BLaER1 (cell line): Measurements from ENCODE around the gene JAKMIP1.

Experiments used
- H3K27ac ChIP-seq: shearing (Covaris generic); formaldehyde crosslinking; 2 replicates; pipeline ENCODE4 v1.8.1; 2022
- H3K27me3 ChIP-seq: shearing (Covaris generic); formaldehyde crosslinking; 2 replicates; pipeline ENCODE4 v1.8.1; 2022
- H3K36me3 ChIP-seq: shearing (Covaris generic); formaldehyde crosslinking; 2 replicates; pipeline ENCODE4 v1.8.1; 2022
- H3K4me1 ChIP-seq: shearing (Covaris generic); formaldehyde crosslinking; 2 replicates; pipeline ENCODE4 v1.8.1; 2022
- H3K4me2 ChIP-seq: shearing (Covaris generic); formaldehyde crosslinking; 2 replicates; pipeline ENCODE4 v1.8.1; 2022
- H3K4me3 ChIP-seq: shearing (Covaris generic); formaldehyde crosslinking; 2 replicates; pipeline ENCODE4 v1.8.1; 2022
- H3K9ac ChIP-seq: shearing (Covaris generic); formaldehyde crosslinking; 2 replicates; pipeline ENCODE4 v1.8.1; 2022
- H3K9me3 ChIP-seq: shearing (Covaris generic); formaldehyde crosslinking; 2 replicates; pipeline ENCODE4 v1.8.1; 2022
- H4K20me1 ChIP-seq: shearing (Covaris generic); formaldehyde crosslinking; 2 replicates; pipeline ENCODE4 v1.8.1; 2022
- Cebpa-rat ChIP-seq: shearing (Covaris generic); IDR thresholded peaks from 2 replicates; pipeline ENCODE4 v1.8.1; 2022

JAKMIP1 gene

DNA sequence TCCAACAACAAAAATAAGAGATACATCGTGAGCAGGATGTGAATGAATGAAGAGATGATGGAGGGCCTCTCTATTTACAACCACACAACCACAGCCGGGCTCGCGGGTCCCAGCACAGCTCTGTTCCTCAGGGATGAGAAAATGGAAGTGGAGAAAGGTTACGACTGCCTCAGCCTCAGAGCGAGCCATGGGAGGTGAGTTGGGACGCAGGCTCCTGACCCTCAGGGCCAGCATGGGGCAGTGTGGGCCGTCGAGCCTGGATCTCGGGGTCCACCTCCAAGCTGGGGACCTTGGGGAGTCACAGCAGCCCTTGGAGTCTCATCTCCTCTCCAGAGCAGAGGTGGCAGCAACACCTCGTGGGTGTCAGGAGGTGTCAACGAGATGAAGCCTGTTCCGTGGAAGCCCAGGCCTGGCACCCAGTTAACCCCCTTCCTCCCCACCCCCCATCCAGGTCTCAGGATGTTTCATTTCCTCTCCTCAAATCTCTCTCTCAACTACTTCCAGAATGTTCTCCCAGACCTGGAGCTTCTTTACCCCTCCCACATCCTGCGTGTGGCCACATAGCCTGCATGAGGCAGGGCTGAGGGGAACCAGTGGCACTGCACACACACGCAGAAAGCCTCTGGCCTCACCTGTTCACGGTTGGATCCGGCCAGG lies 208.1 kb downstream of the JAKMIP1 start:
- H3K4me3 ChIP-seq, result no peak overlapping the region
- H3K27ac ChIP-seq, result peak overlapping the region; percentile 48; the same call in 1 of the 2 replicates
- H3K4me2 ChIP-seq, result peak overlapping the region; percentile 74
- H3K36me3 ChIP-seq, result no peaks in the 10 kb centered on the region
- peaks cover 79% of the 10 kb centered on the region for H3K4me1 ChIP-seq
- no peaks in the 10 kb centered on the region for H4K20me1 ChIP-seq
- TF ChIP-seq Cebpa-rat, result no peak
- H3K9me3 ChIP-seq, result no peaks in the 10 kb centered on the region
- no peaks in the 10 kb centered on the region for H3K27me3 ChIP-seq
- H3K9ac ChIP-seq, result no peak overlapping the region

DNA sequence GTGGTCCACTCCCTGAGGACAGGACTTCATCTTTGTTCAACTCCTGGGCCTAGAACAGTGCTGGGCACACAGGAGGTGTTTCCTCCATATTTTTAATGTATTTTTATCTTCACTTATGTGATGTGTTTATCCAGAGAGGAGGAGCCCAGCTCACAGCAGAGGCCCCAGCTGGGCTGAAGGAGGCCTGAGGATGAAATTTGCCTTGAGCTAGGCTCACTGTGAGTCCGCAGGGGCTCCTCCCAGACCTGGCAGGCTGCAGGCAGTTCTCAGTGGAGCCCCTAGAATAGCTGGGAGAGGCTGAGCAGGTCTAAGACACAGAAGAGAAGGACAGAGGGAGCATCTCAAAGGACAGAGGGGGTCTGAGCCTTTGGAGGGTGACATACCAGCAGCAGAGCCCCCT lies 208.9 kb downstream of the JAKMIP1 start:
- Histone ChIP-seq H3K4me1 (peaks cover 70% of the 10 kb centered on the region), H3K27ac (peak overlapping the region; percentile 56; the same call in 1 of the 2 replicates), H3K9me3 (no peaks in the 10 kb centered on the region), H4K20me1 (no peaks in the 10 kb centered on the region), H3K9ac (0 out of 2 replicates have a peak overlapping the region, but pooled peaks have one; percentile 11), H3K4me3 (no peak overlapping the region), H3K36me3 (no peaks in the 10 kb centered on the region), H3K4me2 (peak overlapping the region; percentile 74), H3K27me3 (no peaks in the 10 kb centered on the region)
- no peak for TF ChIP-seq Cebpa-rat

DNA sequence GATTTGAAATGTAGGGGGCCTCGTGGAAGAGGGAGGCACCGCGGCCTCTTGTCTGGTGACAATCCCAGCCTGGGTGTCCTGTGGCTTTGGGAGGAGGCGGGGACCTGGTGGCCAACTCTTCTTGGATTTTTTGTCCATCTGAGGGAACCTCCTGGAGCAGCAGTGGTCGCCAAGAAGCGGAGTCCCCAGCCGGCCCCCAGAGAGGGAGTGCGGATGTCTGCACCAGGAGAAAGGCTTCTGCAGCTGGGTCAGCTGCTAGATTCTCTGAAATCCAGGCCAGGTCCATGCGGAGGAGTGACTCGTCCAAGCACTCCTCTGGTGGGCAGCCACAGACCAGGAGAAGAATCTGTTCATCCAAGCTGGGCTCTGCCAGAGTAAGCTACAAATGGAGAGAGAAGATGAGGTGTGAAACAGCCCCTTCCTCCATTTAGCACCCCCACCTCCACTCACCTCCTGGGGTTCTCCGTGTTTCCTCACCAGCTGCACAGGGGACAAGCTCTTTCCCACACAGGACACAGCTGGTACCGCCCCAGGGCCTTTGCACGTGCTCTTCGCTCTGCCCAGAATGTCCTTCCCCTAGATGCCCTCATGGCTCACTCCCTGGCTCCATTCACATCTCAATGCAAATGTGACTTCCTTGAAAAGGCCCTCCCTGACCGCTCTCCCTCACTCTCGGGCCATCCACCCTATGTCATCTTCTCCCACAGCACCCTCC lies 209.7 kb downstream of the JAKMIP1 start:
- Histone ChIP-seq H3K36me3 (no peaks in the 10 kb centered on the region), H3K9me3 (no peaks in the 10 kb centered on the region), H3K9ac (no peak overlapping the region), H3K4me2 (peak overlapping the region; percentile 74), H3K4me3 (no peak overlapping the region), H3K27ac (no peak overlapping the region), H3K27me3 (no peaks in the 10 kb centered on the region), H4K20me1 (no peaks in the 10 kb centered on the region), H3K4me1 (peaks cover 62% of the 10 kb centered on the region)
- no peak for TF ChIP-seq Cebpa-rat

DNA sequence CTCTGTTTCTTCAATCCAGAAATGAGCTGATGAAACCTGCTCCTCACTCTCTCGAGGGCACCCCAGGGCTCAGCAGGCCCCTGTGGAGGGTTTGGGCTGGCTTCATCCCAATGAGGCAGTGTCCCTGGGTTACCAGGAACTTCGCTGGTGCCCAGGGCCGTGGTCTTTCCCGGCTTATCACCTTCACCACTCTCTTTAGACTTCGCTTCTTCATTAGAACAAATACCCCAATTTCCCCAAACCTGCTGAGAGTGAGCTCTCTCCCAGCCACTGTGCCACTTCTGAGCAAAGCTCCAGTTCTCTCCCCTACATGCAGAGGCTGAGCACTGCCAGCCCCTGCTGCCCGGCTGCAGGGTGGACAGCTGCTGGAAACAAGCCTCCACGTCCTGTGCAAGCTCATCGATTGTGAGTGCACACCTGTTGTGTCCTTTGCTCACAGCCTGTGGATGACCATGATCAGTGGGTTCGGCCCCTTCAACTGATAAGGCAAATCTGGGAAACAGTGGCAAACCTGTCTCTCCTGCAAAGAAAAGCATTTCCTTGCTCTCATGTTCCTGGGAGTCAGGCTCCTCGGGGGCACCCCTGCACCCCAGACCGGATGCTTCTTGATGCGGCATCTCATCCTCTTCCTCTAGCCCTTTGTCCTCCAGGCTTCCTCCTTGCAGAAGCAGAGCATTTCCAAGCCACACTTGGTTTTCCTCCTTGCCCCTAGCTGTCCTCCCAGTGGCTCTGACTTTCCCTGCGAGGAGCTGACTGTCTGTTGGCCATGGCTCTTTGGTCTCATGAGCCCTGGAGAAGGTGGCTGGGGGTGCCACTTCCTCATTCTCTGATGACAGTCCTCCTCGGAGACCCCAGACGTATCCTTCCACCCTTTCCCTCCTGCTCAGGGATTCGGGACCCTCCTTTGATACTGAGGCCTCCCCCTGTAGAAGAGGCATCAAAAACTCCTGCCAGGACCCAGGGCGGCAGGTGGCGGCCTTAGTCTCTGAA lies 210.8 kb downstream of the JAKMIP1 start:
- no peak for TF ChIP-seq Cebpa-rat
- Histone ChIP-seq H3K36me3 (no peaks in the 10 kb centered on the region), H3K27ac (no peak overlapping the region), H3K4me2 (peak overlapping the region; percentile 26; the same call in 1 of the 2 replicates), H4K20me1 (no peaks in the 10 kb centered on the region), H3K4me1 (peaks cover 51% of the 10 kb centered on the region), H3K4me3 (no peak overlapping the region), H3K27me3 (no peaks in the 10 kb centered on the region), H3K9me3 (0 out of 2 replicates have a peak, but pooled peaks cover under 1% of the 10 kb centered on the region), H3K9ac (no peak overlapping the region)

DNA sequence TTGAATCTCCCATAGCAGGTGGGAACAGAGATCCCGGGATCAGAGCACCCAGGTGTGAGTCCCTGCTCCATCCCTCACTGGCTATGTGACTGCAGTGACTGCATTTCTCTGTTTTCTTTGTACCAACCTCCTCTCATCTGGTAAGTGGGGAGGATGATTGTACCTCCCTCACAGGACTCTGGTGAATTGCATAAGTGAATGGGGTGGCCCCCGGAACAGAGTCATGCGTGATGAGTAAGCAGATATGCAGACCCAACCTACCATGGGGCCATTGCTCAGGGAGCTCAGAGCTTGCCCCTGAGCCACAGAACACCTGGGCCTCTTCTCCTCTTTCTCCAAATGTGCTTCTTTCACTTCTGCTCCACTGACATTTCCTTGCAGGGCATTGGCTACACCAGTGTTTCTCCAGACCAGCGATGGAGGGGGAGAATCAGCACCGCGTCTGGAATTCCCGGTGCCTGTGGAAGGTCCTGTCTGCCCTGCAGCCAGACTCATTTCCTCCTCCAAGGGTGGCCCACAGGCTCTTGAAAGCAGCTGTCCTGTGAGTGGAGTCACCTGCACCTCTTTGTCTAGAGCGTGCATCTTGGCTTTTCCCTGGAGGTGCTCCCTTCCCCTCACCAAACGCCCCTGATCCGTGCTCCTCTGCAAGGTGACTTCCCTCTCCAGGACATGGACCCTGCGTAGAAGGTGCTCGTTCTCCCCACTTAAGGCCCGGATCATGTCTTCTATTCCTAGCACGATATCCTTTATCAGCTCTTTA lies 212.1 kb downstream of the JAKMIP1 start:
- Histone ChIP-seq H3K4me3 (no peak overlapping the region), H3K9me3 (peaks cover 13% of the 10 kb centered on the region; the same call in 1 of the 2 replicates), H3K9ac (no peak overlapping the region), H3K4me2 (no peak overlapping the region), H3K27me3 (no peaks in the 10 kb centered on the region), H3K27ac (no peak overlapping the region), H3K4me1 (peaks cover 38% of the 10 kb centered on the region), H4K20me1 (no peaks in the 10 kb centered on the region), H3K36me3 (no peaks in the 10 kb centered on the region)
- no peak for TF ChIP-seq Cebpa-rat

DNA sequence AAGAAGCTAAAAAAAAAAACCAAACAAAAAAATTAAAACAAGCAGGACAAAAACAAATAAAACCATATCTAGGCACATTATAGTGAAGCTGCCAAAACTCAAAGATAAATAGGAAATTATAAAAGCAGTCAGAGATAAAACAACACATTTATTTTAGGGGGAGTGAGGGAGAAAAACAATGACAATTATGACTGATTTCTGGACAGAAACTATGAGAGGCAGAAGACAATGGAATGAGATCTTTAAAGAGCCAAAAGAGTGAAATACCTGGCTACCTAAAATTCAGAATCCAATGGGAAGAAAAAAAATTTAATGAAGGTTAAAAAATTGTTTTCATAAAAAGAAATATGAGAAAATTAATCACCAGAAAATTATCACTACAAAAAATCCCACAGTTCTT lies 215.5 kb downstream of the JAKMIP1 start:
- no peak overlapping the region for H3K27ac ChIP-seq
- H3K36me3 ChIP-seq, result no peaks in the 10 kb centered on the region
- H3K27me3 ChIP-seq, result no peaks in the 10 kb centered on the region
- no peaks in the 10 kb centered on the region for H4K20me1 ChIP-seq
- H3K4me1 ChIP-seq, result peaks cover 33% of the 10 kb centered on the region
- H3K9me3 ChIP-seq, result peaks cover 17% of the 10 kb centered on the region; the same call in 1 of the 2 replicates
- H3K4me3 ChIP-seq, result no peak overlapping the region
- no peak for TF ChIP-seq Cebpa-rat
- H3K4me2 ChIP-seq, result no peak overlapping the region
- H3K9ac ChIP-seq, result no peak overlapping the region

DNA sequence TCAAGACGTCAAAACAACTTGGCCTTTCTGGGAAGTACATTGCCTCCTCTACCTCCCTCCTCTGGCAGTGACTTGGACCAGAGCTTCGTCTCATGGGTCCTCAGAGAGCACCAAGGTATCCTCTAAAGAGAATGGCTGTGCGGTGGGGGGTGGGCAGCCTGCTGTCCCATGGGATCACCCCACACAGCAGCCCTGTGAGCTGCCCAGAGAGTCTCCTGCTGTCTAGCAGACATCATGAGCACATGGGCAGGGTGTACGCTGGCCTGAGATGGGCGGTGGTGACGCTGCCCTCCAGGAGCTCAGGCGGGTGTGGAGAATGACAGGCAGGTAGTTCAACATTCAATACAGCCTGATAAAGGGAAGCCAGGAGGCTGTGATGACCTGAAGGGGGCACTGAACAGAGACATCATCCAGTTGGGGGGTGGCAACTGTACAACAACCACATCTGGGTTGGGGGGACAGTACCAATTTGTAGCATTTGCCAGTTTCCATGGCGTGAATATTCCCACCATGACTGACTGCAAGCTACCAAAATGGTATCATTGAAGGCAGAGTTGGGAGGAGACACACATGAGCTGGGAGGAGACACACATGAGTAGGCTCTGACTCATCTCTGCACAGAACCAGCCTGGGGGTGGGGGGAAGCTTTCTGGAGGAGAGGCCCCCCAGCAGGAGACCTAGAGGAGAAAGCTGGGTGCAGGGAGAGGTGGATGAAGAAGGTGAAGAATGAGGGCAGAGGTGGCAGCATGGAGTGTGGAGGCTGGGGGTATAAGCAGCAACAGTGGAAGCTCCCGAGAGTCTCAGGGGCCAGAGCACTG lies 218.0 kb downstream of the JAKMIP1 start:
- TF ChIP-seq Cebpa-rat, result no peak
- Histone ChIP-seq H3K27ac (peak overlapping the region; percentile 55), H3K27me3 (no peaks in the 10 kb centered on the region), H3K4me1 (peaks cover 36% of the 10 kb centered on the region), H4K20me1 (no peaks in the 10 kb centered on the region), H3K9ac (no peak overlapping the region), H3K36me3 (no peaks in the 10 kb centered on the region), H3K9me3 (peaks cover 17% of the 10 kb centered on the region; the same call in 1 of the 2 replicates), H3K4me3 (no peak overlapping the region), H3K4me2 (peak overlapping the region; percentile 74)

DNA sequence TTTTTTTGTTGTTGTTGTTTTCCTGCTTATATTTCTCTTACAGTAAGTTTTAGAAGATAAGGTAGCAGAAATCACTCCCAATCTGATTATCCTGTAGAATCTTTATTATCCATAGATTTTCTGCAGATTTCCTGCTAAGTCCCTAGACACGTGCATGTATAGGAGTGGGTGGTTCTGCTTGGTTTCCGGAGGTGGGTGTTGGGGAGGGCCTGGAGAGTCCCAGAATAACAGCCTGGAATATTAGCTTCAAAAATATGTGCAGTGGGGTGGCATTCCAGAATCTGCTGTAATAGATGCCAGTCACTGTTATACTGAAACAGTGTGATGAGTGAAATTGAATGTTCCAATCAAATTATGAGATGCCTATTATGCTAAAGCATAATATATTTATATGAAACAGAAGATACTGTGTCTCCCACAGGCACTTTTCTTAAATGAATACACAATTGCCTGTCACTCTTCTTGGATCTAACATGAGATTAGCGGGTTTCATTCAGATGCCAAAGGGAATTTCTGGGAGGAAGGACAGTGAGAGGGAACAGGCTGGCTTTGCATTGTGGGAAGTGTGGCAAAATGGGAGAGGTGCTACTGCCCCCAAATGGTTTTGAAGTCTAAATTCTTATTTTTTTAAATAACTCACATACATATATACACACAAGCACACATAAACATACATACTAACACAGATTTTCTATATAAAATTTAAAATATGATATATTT lies 219.8 kb downstream of the JAKMIP1 start:
- no peak overlapping the region for H3K4me3 ChIP-seq
- TF ChIP-seq Cebpa-rat, result no peak
- peaks cover 17% of the 10 kb centered on the region; the same call in 1 of the 2 replicates for H3K9me3 ChIP-seq
- no peak overlapping the region for H3K27ac ChIP-seq
- H3K27me3 ChIP-seq, result no peaks in the 10 kb centered on the region
- H3K4me2 ChIP-seq, result peak overlapping the region; percentile 38
- H3K36me3 ChIP-seq, result no peaks in the 10 kb centered on the region
- H4K20me1 ChIP-seq, result no peaks in the 10 kb centered on the region
- peaks cover 53% of the 10 kb centered on the region for H3K4me1 ChIP-seq
- no peak overlapping the region for H3K9ac ChIP-seq
